ENCODE data around the gene RIOK2.

RIOK2 gene

GRCh38 chr5:97115932-97116331, 67.1 kb downstream of the RIOK2 start:
- DNase-seq (ENCODE audit: low read depth), result no peak
- TF ChIP-seq, protein P1, sequence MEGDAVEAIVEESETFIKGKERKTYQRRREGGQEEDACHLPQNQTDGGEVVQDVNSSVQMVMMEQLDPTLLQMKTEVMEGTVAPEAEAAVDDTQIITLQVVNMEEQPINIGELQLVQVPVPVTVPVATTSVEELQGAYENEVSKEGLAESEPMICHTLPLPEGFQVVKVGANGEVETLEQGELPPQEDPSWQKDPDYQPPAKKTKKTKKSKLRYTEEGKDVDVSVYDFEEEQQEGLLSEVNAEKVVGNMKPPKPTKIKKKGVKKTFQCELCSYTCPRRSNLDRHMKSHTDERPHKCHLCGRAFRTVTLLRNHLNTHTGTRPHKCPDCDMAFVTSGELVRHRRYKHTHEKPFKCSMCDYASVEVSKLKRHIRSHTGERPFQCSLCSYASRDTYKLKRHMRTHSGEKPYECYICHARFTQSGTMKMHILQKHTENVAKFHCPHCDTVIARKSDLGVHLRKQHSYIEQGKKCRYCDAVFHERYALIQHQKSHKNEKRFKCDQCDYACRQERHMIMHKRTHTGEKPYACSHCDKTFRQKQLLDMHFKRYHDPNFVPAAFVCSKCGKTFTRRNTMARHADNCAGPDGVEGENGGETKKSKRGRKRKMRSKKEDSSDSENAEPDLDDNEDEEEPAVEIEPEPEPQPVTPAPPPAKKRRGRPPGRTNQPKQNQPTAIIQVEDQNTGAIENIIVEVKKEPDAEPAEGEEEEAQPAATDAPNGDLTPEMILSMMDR (conservative IDR thresholded peaks at IDR 0.05; ENCODE audit: low read depth, low read length), result no peak
- no peak overlapping the region for H3K4me3 ChIP-seq (ENCODE audit: low read length)

GRCh38 chr5:97112230-97112629, 70.8 kb downstream of the RIOK2 start:
- H3K4me3 ChIP-seq (ENCODE audit: low read length), result no peak overlapping the region
- TF ChIP-seq, protein P1 (conservative IDR thresholded peaks at IDR 0.05; ENCODE audit: low read depth, low read length), result no peak
- no peak for DNase-seq (ENCODE audit: low read depth)

- no peak for DNase-seq (ENCODE audit: low read depth)
- no peak overlapping the region for H3K4me3 ChIP-seq (ENCODE audit: low read length)
- TF ChIP-seq, protein P1 (conservative IDR thresholded peaks at IDR 0.05; ENCODE audit: low read depth, low read length), result no peak
Measured at GRCh38 chr5:97111616-97112015, 71.4 kb downstream of the RIOK2 start.

GRCh38 chr5:97111004-97111403, 72.0 kb downstream of the RIOK2 start:
- H3K4me3 ChIP-seq (ENCODE audit: low read length), result no peak overlapping the region
- TF ChIP-seq, protein P1 (conservative IDR thresholded peaks at IDR 0.05; ENCODE audit: low read depth, low read length), result no peak
- DNase-seq (ENCODE audit: low read depth), result no peak
